COLO829 (cell line): ENCODE results near the gene TSKU.
"Not testable (repeated sequence)": the region's sequence is repeated elsewhere in the genome, so short reads cannot be mapped to it uniquely, and the experiment has no call there.

ENCODE experiments used
- DNase-seq: peaks from one replicate; pipeline ENCODE4 v3.0.0; 2012; ENCODE audit warnings: low spot score

The TSKU gene

DNA sequence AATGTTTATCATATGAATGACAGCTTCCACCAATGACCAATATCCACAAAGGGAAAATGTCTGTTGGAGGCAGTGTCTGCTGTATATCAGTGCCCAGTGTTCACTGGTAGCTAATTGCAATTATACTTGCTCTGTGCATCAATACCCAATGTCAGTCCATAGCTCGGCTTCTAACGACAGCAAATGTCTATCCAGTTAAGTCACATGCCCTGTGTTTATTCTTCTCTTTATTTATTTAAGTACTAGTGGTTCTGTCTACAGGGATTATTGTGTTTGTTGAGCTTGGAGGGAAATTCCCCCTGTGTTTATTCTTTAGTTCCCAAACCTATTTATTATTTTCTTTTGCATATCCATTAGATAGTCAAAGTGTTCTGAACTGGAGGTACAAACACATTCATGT, 18.6 kb downstream of the TSKU start:
- DNase-seq = no peak

DNA sequence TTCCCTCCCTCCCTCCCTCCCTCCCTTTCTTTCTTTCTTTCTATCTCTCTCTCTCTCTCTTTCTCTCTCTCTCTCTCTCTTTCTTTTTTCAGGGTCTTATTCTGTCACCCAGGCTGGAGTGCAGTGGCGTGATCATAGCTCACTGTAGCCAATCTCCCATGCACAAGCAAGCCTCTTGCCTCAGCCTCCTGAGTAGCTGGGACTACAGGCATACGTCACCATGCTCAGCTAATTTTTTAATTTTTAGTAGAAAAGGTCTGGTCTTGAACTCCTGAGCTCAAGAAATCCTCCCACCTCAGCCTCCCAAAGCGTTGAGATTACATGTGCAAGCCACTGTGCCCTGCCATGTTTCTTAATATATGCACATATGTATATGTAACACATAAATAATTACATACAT, 19.0 kb downstream of the TSKU start:
- no peak for DNase-seq

DNA sequence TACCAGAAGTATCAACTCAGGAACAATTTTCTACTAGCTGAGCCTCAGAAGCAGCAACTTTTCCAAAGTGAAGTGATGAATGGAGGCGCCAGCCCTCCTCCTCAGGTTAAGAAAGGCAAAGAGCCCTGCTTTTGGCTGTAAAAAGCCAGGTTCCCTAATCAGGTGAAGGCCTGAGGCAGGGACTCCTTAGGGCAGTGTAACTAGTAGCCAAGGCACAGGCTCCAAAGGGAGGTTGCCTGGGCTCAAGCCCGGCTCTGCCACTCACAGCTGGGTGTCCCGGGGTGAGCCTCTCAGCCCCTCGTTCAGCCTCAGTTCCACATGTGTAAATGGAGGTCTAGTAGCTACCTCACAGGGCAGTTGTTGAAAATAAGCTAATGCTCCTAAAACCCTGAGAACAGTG, 19.5 kb downstream of the TSKU start:
- DNase-seq = no peak

DNA sequence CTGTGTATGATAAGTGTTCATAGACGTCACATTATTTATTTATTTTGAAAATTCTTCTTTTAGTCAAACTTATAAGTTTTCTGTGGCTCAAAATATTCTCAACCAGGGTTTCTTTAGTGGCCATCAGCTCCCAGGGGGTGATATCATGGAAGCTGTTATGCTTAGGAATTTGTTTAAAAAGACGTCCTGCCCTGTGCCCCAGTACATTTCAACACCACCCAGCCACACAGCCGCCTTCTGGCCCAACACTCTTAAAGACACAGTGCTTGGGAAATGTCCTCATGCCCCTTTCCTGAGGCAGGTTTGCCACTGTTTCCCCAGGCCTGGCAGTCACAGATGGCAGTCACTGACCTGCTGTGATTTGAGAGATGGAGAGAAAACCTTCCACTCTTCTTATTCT, 19.9 kb downstream of the TSKU start:
- DNase-seq = no peak

DNA sequence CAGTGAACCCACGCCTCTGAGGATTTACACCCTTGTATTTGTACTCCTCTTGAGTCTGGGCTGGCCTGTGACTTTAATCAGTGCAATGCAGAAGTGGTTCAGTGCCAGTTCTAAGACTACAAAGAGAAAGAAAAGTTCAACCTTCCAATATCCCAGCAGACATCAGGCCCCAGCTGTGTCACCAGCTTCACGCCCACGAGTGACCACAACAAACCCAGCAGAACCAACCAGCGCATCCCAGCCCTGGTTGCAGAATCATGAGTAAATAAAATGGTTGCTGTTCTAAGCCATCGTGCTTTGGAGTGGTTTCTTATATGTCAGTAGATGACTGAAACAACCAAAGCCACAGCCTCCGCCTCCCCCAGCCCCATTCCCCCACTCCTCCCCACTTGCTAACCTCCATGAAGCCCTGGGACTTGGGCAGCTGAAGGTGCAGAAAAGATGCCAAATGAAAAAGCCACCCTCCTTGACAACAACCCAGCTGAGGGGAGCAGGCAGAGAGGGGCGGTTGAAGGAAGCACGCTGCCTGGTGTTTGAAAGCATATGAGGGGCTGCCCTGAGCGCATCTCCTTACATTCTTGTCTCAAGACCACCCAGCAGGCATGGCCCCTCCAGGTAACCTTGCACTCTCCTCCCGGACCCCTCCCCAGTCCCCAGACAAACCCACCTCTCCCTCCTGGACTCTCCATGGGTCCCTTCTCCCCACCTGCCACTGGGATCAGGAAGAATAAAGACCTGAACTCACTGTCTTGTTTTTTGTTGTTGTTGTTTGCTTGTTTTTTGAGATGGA, 20.9 kb downstream of the TSKU start:
- no peak for DNase-seq

DNA sequence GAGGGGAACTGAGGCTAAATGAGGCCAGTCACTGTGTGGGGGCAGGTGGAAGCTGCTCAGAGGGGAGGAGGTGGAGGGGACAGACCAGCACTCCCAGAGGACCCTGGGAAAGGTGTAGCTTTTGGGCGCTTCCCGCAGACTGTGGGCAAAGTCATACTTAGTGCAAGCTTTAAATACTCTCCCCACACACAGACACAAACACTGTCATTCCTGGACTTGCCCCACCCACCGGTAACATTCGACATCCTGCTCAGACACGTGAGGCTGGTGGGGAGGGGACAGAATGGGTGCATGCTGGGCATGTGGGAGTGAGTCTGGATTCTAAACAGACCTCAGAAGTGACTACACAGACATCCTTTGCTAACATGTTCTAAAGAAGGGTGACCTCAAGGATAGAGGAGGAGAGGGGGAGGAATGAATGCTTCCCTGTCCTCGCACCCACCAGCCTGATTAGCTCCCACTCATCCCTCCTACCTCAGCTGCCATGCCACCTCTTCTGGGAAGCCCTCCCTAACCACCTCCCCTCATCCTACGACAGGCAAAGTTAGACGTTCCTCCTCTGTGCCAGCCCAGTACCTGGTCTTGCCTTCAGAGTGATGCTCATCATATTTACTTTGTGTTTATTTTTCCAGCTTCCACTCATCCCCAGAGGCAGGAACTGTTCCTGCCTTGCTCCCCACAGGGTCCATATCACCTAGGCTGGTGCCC, 22.2 kb downstream of the TSKU start:
- DNase-seq = no peak

DNA sequence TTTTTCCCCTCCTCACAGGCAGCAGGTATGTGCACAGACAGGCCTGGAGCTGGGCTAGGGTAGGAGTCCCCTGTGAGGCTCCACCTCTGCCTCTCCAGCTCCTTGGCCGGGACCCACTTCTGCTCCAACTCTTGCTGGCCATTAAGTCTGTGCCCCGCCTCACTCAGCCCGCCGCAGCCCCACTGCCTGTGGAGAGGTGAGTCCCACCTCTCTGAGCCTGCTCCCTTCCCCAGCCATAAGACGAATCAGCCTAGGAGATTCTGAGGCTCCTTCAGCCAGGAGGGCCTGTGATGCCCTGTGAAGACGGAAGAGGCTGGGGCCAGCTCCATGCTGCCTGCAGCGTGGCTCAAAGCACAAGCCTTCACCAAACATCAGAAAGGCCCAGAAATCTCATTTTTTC, 23.0 kb downstream of the TSKU start:
- DNase-seq = no peak

DNA sequence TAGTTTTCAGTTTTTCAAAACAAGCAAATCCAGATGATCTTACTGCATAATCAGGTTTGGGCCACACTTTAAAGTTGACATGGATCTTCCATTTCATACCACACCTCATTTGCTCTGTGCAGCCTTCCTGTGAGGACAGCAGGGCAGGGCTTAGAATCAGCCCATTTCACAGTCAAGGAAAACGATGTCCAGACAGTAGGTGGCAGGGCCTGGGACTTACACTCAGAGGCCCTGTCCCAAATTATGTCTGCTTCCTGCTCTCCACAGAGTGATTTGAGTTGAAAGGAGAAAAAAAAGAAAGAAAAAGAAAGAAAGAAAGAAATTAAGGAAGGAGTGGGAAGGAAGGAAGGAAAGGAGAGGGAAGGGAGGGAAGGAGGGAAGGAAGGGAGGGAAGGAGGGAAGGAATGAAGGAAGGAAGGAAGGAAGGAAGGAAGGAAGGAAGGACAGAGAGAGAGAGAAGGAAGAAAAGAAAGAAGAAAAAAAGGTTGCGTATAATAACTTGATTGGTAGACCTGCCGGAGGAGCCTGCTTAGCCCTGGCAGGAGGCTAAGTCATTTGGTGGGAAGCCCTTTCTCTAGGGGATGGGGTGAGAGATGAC, 23.6 kb downstream of the TSKU start:
- no peak for DNase-seq

DNA sequence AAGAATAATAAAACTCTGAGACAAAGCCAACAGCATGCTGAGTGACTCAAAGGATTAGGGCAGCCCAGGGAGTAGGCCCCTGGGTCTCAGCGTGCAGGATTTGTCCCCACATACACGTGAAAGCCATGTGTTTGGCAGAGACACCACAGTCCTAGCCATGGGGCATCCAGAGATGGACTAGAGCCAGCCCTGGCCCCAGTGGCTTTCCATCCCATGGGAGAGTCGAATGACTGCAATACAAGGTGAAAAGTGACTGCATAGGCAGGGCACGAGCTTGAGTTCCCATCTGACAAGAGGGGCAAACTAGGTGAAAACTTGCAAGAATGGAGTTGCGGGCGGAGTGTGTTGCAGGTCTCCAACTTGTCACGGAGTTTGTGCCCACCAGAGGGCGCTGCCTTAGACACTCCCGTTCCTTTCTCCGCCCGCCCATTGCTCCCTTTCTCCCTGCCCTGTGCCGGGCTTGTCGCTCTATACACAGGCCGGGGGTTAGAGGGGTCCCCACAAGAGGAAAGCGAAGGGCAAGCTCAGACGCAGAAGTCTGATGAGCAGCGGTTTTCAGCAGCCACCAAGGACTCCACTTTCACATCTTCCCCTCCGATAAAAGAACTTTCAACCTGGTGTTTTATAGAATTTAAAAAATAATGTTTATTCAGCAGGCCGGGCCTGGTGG, 24.2 kb downstream of the TSKU start:
- DNase-seq = peak; percentile 71

DNA sequence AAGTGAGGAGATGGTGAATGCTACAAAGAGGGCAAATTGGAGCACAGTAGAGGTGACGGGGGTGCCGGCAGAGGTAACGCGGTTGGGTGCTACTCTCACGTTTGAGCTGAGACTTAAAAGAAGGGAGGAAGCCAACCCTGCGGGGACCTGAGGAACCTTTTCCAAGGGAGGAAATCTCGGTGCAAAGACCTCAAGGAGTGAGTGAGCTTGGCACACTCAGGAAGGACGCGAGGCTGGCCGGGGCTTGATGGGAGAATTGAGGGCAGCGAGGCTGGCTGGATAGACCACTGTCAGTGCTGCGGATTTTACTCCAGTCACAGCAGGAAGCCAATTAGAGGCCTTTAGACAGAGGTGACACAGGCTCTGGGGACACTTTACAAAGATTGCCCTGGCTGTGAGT, 25.0 kb downstream of the TSKU start:
- DNase-seq = no peak

DNA sequence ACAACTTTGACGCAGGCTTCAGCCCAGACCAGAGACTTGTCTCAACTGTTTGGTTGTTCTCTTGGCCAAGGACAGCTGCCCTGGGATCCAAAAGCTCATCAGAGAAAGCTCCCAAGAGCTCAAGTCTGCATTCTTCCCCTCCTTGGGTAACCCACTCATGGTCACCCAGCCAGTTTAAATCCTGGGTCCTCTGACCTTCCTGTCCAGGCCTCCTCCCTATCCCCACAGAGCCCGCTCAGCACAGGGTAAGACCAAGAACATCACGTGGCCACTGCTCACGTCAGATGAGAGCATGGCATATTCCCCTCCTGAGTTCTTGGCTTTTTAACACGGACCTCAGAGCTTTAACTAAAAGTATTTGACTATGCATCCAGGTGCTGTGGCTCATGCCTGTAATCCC, 25.8 kb downstream of the TSKU start:
- DNase-seq = no peak

DNA sequence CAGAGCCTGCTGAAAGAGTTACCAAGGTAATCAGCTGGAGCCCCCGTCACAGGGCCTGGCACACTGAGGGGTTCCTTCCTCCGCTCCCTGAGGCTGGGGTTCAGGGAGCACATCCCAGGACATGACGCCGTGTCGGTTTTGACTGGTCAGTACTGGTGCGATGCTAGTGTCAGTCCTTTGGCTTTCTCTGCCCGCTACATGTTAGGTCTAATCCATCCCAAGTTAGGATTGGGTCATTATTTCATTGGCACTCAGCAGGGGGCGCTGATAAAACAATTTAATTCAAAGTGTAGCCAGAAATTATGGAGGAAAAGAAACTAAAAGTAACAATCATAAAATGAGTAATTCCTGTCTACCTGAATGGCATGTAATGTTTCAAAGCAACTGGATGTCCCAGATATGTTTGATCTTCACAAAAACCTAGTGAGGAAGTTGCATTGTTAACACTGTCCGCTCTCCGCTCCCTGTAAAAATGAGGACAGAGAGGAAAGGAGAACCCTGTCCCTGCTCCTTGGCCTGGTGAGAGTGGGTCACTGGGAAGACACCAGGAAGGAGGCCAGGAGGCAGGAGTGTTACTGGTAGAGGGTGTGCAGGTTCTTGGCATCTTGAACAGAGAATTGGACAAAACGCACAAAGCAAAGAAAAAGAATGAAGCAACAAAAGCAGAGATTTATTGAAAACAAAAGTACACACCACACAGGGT, 27.1 kb downstream of the TSKU start:
- DNase-seq = no peak

DNA sequence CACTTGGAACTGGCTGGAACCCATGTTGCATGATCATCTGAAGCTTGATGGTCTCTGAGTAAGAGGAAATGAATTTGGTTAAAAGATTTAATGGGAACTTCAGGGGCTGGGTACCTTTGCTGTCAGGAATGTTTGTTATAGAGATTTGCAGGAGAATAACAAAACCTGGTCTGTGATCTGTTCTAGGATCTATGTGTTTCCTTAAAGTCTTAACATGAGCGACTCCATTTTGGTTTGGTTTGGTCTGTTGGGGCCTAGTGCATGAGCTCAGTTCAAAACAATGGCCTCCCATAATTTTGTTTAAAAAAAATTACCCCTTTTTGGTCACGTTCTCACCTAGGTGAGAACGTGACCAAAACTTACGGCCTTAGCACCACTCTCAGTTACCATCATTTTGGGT, 28.1 kb downstream of the TSKU start:
- DNase-seq = no peak

DNA sequence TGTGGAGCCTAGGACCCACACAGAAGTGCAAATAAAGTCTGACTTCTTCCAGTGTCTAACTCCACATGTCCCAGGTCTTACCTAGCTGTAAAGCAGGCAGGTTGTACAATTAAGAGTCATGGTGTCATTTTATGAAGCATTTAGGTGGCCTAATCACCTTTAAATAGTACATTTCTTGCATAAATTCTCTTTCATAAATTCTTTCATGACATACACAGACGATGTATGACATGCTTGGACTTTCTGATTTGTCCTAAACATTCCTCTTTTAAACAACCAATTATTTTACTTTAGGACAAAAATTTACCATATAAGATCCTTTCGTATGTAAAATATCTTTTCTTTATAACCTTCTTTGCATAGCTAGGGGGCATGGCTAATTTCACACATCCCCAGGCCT, 31.3 kb downstream of the TSKU start:
- DNase-seq = no peak

DNA sequence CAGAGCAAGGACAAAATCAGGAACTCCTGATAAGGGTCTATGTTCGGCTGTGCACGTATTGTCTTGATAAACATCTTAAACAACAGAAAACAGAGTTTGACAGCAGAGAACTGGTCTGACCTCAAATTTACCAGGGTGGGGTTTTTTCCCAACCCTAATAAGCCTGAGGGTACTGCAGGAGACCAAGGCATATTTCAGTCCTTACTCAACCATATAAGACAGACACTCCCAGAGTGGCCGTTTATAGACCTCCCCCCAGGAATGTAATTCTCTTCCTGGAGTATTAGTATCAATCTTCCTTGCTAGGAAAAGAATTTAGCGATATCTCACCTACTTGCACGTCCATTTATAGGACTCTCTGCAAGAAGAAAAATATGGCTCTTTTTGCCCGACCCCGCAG, 32.5 kb downstream of the TSKU start:
- not testable (repeated sequence) for DNase-seq

DNA sequence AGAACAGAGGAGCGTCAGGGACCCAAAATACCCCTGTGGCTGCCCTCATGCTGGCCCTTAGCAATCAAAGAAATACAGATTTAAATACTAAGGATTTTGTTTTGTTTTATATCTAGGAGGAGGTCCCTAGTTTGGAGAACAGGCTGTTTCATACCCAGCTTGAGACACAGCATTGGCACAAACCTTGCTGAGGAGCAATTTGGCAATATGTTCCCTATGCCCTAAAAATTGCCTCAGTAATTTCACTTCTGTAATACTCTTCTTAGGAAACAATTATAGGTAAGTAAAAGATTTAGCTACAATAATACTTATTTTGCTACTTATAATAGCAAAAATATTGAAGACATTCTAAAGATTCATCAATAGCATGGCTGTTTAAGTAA, 37.0 kb downstream of the TSKU start:
- no peak for DNase-seq

DNA sequence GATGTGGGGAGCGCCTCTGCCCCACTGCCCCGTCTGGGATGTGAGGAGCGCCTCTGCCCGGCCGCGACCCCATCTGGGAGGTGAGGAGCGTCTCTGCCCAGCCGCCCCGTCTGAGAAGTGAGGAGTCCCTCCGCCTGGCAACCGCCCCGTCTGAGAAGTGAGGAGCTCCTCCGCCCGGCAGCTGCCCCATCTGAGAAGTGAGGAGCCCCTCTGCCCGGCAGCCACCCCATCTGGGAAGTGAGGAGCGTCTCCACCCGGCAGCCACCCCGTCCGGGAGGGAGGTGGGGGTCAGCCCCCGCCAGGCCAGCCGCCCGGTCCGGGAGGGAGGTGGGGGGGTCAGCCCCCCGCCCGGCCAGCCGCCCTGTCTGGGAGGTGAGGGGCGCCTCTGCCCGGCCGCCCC, 38.2 kb downstream of the TSKU start:
- not testable (repeated sequence) for DNase-seq

DNA sequence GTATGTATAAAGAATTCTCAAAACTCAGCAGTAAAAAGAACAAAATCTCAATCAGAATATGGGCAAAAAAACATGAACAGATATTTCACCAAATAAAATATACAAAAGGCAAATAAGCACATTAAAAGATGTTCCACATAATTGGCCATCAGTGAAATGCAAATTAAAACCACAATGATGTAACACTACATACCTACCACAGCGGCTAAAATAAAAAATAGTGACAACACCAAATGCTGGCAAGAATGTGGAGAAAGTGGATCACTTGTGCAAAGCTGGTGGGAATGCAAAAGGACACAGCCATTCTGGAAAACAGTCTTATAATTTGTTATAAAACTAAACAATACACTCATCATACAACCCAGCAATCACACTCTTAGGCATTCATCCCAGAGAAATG, 39.2 kb downstream of the TSKU start:
- no peak for DNase-seq

DNA sequence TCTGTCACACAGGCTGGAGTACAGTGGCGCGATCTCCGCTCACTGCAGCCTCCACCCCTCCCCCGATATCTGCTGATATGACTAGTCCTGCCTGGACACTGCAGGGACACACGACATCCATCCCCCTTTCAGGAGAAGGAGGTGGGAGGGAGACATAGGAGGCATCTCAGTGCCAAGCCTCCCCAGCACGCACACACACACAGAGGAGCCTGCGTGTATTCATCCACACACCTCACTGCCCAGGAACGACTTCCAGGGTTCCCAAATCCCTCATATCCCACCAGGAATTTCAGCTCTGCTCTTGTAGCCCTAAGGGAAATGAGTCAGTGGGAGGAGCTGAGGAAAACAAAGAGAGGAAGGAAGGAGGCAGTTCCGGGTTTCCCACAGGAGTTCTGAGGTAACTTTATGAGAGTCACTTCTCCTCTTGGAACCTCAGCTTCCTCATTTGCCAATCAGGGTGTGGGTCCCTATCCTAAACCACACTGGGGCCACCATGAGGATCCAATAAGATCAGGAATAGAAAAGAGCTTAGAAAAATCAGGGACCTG, 40.4 kb downstream of the TSKU start:
- peak; percentile 81 for DNase-seq

DNA sequence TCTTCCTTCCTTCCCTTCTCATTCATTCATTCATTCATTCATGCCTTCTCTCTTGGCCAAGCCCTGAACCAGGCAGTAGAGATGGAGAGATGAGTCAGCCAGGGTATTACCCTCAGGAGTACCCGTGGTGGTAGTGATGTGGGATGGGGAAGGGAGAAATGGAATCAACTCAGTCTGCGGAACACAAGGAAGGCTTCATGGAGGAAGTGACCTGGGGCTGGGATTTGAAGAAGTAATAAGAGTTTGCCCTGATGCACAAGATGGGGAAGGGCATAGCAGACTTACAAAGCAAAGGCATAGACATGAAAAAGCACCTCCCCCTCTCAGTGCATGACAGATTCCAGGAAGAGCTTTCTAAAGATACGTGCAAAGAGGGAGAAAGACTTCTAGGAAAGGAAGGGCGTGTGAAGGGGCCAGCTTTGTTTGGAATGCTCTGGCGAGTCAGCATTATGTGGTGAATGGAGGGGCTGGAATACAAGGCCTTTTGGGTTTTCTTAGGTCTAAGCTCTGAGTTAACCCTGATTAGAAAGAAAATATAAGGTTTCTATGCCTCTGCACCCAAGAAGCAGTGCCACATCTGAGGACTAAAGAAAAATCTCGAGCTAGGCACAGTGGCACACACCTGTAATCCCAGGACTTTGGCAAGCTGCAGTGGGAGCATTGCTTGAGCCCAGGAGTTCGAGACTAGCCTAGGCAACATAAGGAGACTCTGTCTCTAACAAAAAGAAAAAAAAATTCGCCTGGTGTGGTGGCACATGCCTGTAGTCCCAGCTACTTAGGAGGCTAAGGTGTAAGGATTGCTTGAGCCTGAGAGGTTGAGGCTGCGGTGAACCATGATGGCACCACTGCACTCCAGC, 41.2 kb downstream of the TSKU start:
- DNase-seq = peak; percentile 36
